Measurements from ENCODE around the gene HEXIM2. TPM values are rescaled to one million over a fixed set of nuclear protein-coding genes. Genes with fewer than 3 reads are reported as not detected.

Gene HEXIM2
- total RNA-seq, 1 experiment from 2014 or later, result 5.1 TPM

- ChIA-PET POLR2A (interaction anchor here (0.7 to 1.4 kb wide), 5 partner anchors 8 to 37 kb away, joined by 3 to 15 read pairs (median 3); partner anchors contain the start of genes HEXIM1 and HEXIM2), CTCF (interaction anchor here (0.6 to 2.4 kb wide), 6 partner anchors 10 to 117 kb away, joined by 3 to 19 read pairs (median 4); no protein-coding TSS in a partner anchor)
- TF ChIP-seq, protein P1, sequence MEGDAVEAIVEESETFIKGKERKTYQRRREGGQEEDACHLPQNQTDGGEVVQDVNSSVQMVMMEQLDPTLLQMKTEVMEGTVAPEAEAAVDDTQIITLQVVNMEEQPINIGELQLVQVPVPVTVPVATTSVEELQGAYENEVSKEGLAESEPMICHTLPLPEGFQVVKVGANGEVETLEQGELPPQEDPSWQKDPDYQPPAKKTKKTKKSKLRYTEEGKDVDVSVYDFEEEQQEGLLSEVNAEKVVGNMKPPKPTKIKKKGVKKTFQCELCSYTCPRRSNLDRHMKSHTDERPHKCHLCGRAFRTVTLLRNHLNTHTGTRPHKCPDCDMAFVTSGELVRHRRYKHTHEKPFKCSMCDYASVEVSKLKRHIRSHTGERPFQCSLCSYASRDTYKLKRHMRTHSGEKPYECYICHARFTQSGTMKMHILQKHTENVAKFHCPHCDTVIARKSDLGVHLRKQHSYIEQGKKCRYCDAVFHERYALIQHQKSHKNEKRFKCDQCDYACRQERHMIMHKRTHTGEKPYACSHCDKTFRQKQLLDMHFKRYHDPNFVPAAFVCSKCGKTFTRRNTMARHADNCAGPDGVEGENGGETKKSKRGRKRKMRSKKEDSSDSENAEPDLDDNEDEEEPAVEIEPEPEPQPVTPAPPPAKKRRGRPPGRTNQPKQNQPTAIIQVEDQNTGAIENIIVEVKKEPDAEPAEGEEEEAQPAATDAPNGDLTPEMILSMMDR (IDR thresholded peaks at IDR 0.05; ENCODE audit: unreplicated experiment), result no peak
- H3K9me3 Mint-ChIP-seq (ENCODE audit: unreplicated experiment), result no peaks in the 10 kb centered on the region
- no peak overlapping the region for H3K4me3 Mint-ChIP-seq (ENCODE audit: unreplicated experiment)
- no TSS peak for BruUV-seq (replicated peaks)
- H3K27me3 Mint-ChIP-seq (ENCODE audit: insufficient read depth, unreplicated experiment), result no peaks in the 10 kb centered on the region
- peaks cover 4% of the 10 kb centered on the region for H3K36me3 Mint-ChIP-seq (ENCODE audit: insufficient read depth, unreplicated experiment)
- no peak overlapping the region for H3K27ac Mint-ChIP-seq (ENCODE audit: low read depth, unreplicated experiment)
- intact Hi-C loops (cut with micrococcal nuclease), result loop anchor here (5.0 kb wide), 1 partner anchor 713 kb away; no protein-coding TSS in a partner anchor
- DNase-seq (ENCODE audit: unreplicated experiment), result no peak
- peaks cover 5% of the 10 kb centered on the region for H3K4me1 Mint-ChIP-seq (ENCODE audit: insufficient read depth, unreplicated experiment)
Measured at GRCh38 chr17:45139533-45139920, 22.1 kb upstream of the HEXIM2 start.

GRCh38 chr17:45143094-45143670 lies 18.5 kb upstream of the HEXIM2 start:
- BruUV-seq (replicated peaks), result no TSS peak
- intact Hi-C loops (cut with micrococcal nuclease), result no loop called here
- ChIA-PET POLR2A (no interaction called here), CTCF (interaction anchor here (0.5 kb wide), 1 partner anchor 54 kb away, joined by 3 read pairs; no protein-coding TSS in a partner anchor)
- no peak for DNase-seq (ENCODE audit: unreplicated experiment)
- no peaks in the 10 kb centered on the region for H3K27me3 Mint-ChIP-seq (ENCODE audit: insufficient read depth, unreplicated experiment)
- peaks cover 14% of the 10 kb centered on the region for H3K4me1 Mint-ChIP-seq (ENCODE audit: insufficient read depth, unreplicated experiment)
- H3K4me3 Mint-ChIP-seq (ENCODE audit: unreplicated experiment), result no peak overlapping the region
- no peak overlapping the region for H3K27ac Mint-ChIP-seq (ENCODE audit: low read depth, unreplicated experiment)
- peaks cover 17% of the 10 kb centered on the region for H3K36me3 Mint-ChIP-seq (ENCODE audit: insufficient read depth, unreplicated experiment)
- TF ChIP-seq, protein P1 (IDR thresholded peaks at IDR 0.05; ENCODE audit: unreplicated experiment), result no peak
- no peaks in the 10 kb centered on the region for H3K9me3 Mint-ChIP-seq (ENCODE audit: unreplicated experiment)

DNA sequence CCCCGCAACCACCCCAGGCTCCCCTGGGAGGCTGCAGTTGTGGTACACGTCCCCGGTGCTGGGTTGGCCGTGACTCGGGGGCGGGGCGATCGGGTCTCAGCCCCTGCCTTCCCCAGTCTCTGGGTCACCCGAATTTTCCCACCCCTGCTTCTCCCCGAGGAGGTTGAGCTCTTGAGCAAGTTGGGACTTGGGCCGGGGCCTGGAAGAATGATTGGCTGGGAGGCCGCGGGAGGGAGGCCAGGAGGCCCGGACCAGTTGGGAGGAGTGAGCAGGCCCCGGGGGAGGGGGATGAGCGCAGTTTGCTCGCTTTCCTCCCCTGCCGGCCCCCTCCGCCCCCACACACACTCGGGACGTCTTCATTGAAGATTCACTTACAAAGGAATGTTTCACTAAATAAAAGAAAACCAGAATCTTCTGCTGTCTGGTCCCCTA lies 17.9 kb upstream of the HEXIM2 start:
- BruUV-seq (replicated peaks), result no TSS peak
- POLR2A ChIA-PET, result no interaction called here
- peaks cover 23% of the 10 kb centered on the region for H3K36me3 Mint-ChIP-seq (ENCODE audit: insufficient read depth, unreplicated experiment)
- no peaks in the 10 kb centered on the region for H3K27me3 Mint-ChIP-seq (ENCODE audit: insufficient read depth, unreplicated experiment)
- intact Hi-C loops (cut with micrococcal nuclease), result no loop called here
- H3K9me3 Mint-ChIP-seq (ENCODE audit: unreplicated experiment), result no peaks in the 10 kb centered on the region
- no peak overlapping the region for H3K4me3 Mint-ChIP-seq (ENCODE audit: unreplicated experiment)
- TF ChIP-seq, protein P1 (IDR thresholded peaks at IDR 0.05; ENCODE audit: unreplicated experiment), result no peak
- no peak overlapping the region for H3K27ac Mint-ChIP-seq (ENCODE audit: low read depth, unreplicated experiment)
- peaks cover 14% of the 10 kb centered on the region for H3K4me1 Mint-ChIP-seq (ENCODE audit: insufficient read depth, unreplicated experiment)
- DNase-seq (ENCODE audit: unreplicated experiment), result no peak
- CTCF ChIA-PET, result interaction anchor here (1.2 kb wide), 1 partner anchor 9 kb away, joined by 4 read pairs; the partner anchor contains the start of gene ACBD4

- no peak for DNase-seq (ENCODE audit: unreplicated experiment)
- ChIA-PET POLR2A (no interaction called here), CTCF (interaction anchor here (1.2 kb wide), 1 partner anchor 9 kb away, joined by 4 read pairs; the partner anchor contains the start of gene ACBD4)
- TF ChIP-seq, protein P1 (IDR thresholded peaks at IDR 0.05; ENCODE audit: unreplicated experiment), result no peak
- Mint-ChIP-seq H3K36me3 (ENCODE audit: insufficient read depth, unreplicated experiment) (peaks cover 29% of the 10 kb centered on the region), H3K27ac (ENCODE audit: low read depth, unreplicated experiment) (no peak overlapping the region), H3K9me3 (ENCODE audit: unreplicated experiment) (no peaks in the 10 kb centered on the region), H3K4me1 (ENCODE audit: insufficient read depth, unreplicated experiment) (peaks cover 14% of the 10 kb centered on the region), H3K4me3 (ENCODE audit: unreplicated experiment) (no peak overlapping the region), H3K27me3 (ENCODE audit: insufficient read depth, unreplicated experiment) (no peaks in the 10 kb centered on the region)
- BruUV-seq (replicated peaks), result no TSS peak
- intact Hi-C loops (cut with micrococcal nuclease), result loop anchor here (5.0 kb wide), 1 partner anchor 173 kb away; the partner anchor contains the start of gene MAP3K14
Measured at GRCh38 chr17:45144199-45145034, 17.3 kb upstream of the HEXIM2 start.

Data from MCF 10A (cell line).